NB4 (cell line): ENCODE data around the gene PAK5.

ENCODE experiments used
- DNase-seq: peaks from one replicate; pipeline ENCODE4 v3.0.0; 2010; ENCODE audit warnings: low read depth
- H3K4me3 ChIP-seq: one replicate; pipeline ENCODE4 v1.5.1; 2011; ENCODE audit warnings: mild to moderate bottlenecking, low read depth, low read length, moderate library complexity
- CTCF ChIP-seq: IDR thresholded peaks from one replicate; pipeline ENCODE4 v1.5.1; 2012; ENCODE audit warnings: low read depth, low read length
- MAX ChIP-seq: IDR thresholded peaks from 2 replicates; pipeline ENCODE4 v1.6.1; 2011; ENCODE audit warnings: low read depth, low read length
- MYC ChIP-seq: IDR thresholded peaks from 2 replicates; pipeline ENCODE4 v1.6.1; 2011; ENCODE audit warnings: low read depth, low read length
- POLR2A ChIP-seq: IDR thresholded peaks from 2 replicates; pipeline ENCODE4 v1.6.1; 2011; ENCODE audit warnings: mild to moderate bottlenecking; ENCODE audit not compliant: insufficient read length; ENCODE audit errors: extremely low read depth

The PAK5 gene

GRCh38 chr20:9792674-9793073 is 46.2 kb downstream of the PAK5 start:
- TF ChIP-seq POLR2A: no peak
- TF ChIP-seq CTCF: no peak
- TF ChIP-seq MYC: no peak
- TF ChIP-seq MAX: no peak
- DNase-seq: no peak
- no peak overlapping the region for H3K4me3 ChIP-seq

- no peak for TF ChIP-seq CTCF
- TF ChIP-seq POLR2A: no peak
- no peak for TF ChIP-seq MYC
- TF ChIP-seq MAX: no peak
- no peak for DNase-seq
- H3K4me3 ChIP-seq: no peak overlapping the region
Measured at GRCh38 chr20:9789131-9789530, 49.7 kb downstream of the PAK5 start.

- no peak for DNase-seq
- no peak overlapping the region for H3K4me3 ChIP-seq
- TF ChIP-seq MYC: no peak
- no peak for TF ChIP-seq MAX
- TF ChIP-seq POLR2A: no peak
- no peak for TF ChIP-seq CTCF
Measured at GRCh38 chr20:9775176-9775575, 63.7 kb downstream of the PAK5 start.

- H3K4me3 ChIP-seq: no peak overlapping the region
- DNase-seq: no peak
- no peak for TF ChIP-seq MYC
- TF ChIP-seq CTCF: no peak
- no peak for TF ChIP-seq MAX
- no peak for TF ChIP-seq POLR2A
Measured at GRCh38 chr20:9769954-9770353, 68.9 kb downstream of the PAK5 start.

- TF ChIP-seq CTCF (no peak), MYC (no peak), POLR2A (no peak), MAX (no peak)
- DNase-seq: no peak
- no peak overlapping the region for H3K4me3 ChIP-seq
Measured at GRCh38 chr20:9761476-9761875, 77.4 kb downstream of the PAK5 start.

GRCh38 chr20:9759392-9759791 is 79.5 kb downstream of the PAK5 start:
- no peak for TF ChIP-seq POLR2A
- no peak for TF ChIP-seq MAX
- TF ChIP-seq CTCF: no peak
- TF ChIP-seq MYC: no peak
- no peak overlapping the region for H3K4me3 ChIP-seq
- DNase-seq: no peak
